Esophagus squamous epithelium (tissue), 5 donors: Measurements from ENCODE around the gene GAMT. TPM values are rescaled to one million over a fixed set of nuclear protein-coding genes. Genes with fewer than 3 reads are reported as not detected.

Source experiments
- DNase-seq: peaks from one replicate; lab custom pipeline; 2025; lab: John Stamatoyannopoulos, UW
- H3K27ac ChIP-seq, 4 donors: fragments of 200-600 bp; sonication (generic); one replicate each; pipeline ENCODE4 v1.5.1; 2016 to 2019; ENCODE audit warnings: mild to moderate bottlenecking in 1 of 4
- H3K27me3 ChIP-seq, 4 donors: fragments of 200-600 bp; sonication (generic); 1 replicate in 3 of 4; 2 replicates in 1 of 4; pipeline versions ENCODE4 v1.5.1 to v1.6.0; 2017 to 2021; ENCODE audit warnings: antibody characterized with exemption in 1 of 4
- H3K36me3 ChIP-seq, 3 donors: fragments of 200-600 bp; sonication (generic); one replicate each; pipeline ENCODE4 v1.5.1; 2016 to 2019
- H3K4me1 ChIP-seq, 3 donors: fragments of 200-600 bp; sonication (generic); one replicate each; pipeline ENCODE4 v1.5.1; 2017 to 2019
- H3K4me3 ChIP-seq, 4 donors: fragments of 200-600 bp; sonication (generic); 1 replicate in 3 of 4; 2 replicates in 1 of 4; pipeline ENCODE4 v1.5.1; 2016 to 2019; ENCODE audit warnings: mild to moderate bottlenecking in 2 of 4, moderate library complexity in 1 of 4
- H3K9me3 ChIP-seq, 3 donors: fragments of 200-600 bp; sonication (generic); one replicate each; pipeline ENCODE4 v1.5.1; 2016 to 2019
- POLR2A ChIP-seq, 4 donors: fragments of 450-650 bp; IDR thresholded peaks; one replicate each; pipeline ENCODE4 v1.6.1; 2017; ENCODE audit warnings: antibody characterized with exemption in 4 of 4, mild to moderate bottlenecking in 4 of 4, moderate library complexity in 3 of 4
- WGBS, 2 donors: methylation state at CpG; one replicate each; pipeline ENCODE4 v1.1.5; 2018; 5-methylcytosine and 5-hydroxymethylcytosine counted together
- intact Hi-C: fragments of 100-400 bp; cut with DNase I; formaldehyde crosslinking; loops from one replicate; pipeline ENCODE4 v1.15.0; 2022
- total RNA-seq, 4 donors: library from RNA; depleted of rRNA; stranded (reverse); fragments of >200 nt; gene quantifications; one replicate each; pipeline ENCODE4 v1.1.0, GENCODE V29; 2016
- TF ChIP-seq, protein P1 (sequence below), 6 experiments: fragments of 450-650 bp in 4 of 6; fragments of 200-600 bp in 2 of 6; sonication (generic) in 2 of 6; IDR thresholded peaks; one replicate each; pipeline ENCODE4 v1.5.1; 2016 to 2019; ENCODE audit warnings: antibody characterized with exemption in 6 of 6, mild to moderate bottlenecking in 4 of 6, moderate library complexity in 4 of 6
- donor health status: DM: yes; HTN: yes; CAD: no.

GAMT gene
- total RNA-seq, 4 donors from 2014 or later = 2.4 to 40.0 (median 13.1) TPM

DNA sequence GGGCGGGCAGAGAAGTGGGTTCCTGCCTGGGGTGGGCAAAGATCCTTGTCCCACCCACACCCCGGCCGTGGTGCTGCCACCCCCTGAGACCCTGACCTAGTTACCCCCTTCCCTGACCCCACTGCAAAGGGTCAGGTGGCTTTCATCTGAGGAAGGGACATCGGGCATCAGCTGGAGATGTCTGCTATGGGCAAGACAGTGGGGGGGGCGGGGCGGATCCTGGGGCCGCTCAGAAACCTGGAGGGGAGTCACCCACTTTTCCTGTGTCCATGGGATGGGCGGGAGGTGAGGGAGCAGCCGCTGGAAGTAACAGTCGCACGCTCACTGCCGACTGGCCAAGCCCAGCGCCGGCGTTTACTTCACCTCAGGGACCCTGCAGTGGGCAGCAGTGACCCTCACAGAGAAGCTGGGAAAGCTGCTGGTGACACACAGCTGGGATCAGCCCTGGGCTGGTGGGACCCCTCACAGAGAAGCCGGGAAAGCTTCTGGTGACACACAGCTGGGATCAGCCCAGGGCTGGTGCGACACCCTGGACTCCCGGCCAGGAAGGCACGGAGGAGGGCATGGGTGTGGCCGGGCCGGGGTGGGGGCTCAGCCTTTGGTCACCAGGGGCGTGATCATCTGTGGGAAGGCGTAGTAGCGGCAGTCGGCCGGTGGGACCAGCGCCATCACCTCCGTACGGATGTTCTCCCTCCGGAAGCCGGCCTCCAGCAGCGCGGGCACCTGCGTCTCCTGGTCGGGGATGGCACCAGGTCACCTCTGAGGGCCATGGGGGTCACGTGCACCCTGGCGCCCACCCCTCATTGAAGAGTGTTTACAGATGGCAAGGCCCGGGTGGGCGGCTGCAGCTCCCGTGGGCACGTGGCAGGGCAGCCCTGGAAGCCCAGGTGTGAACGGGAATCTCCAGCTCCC is 4.3 kb downstream of the GAMT start:
- Histone ChIP-seq H3K27ac (no peak overlapping the region), H3K36me3 (peaks cover 0 to 23% (median 17%) of the 10 kb centered on the region in 3 donors), H3K27me3 (peaks cover 0 to 5% (median 0%) of the 10 kb centered on the region in 4 donors), H3K4me3 (no peak overlapping the region), H3K4me1 (peaks cover 46 to 68% (median 50%) of the 10 kb centered on the region in 3 donors), H3K9me3 (no peaks in the 10 kb centered on the region)
- intact Hi-C loops = no loop called here
- TF ChIP-seq, protein P1, sequence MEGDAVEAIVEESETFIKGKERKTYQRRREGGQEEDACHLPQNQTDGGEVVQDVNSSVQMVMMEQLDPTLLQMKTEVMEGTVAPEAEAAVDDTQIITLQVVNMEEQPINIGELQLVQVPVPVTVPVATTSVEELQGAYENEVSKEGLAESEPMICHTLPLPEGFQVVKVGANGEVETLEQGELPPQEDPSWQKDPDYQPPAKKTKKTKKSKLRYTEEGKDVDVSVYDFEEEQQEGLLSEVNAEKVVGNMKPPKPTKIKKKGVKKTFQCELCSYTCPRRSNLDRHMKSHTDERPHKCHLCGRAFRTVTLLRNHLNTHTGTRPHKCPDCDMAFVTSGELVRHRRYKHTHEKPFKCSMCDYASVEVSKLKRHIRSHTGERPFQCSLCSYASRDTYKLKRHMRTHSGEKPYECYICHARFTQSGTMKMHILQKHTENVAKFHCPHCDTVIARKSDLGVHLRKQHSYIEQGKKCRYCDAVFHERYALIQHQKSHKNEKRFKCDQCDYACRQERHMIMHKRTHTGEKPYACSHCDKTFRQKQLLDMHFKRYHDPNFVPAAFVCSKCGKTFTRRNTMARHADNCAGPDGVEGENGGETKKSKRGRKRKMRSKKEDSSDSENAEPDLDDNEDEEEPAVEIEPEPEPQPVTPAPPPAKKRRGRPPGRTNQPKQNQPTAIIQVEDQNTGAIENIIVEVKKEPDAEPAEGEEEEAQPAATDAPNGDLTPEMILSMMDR (IDR thresholded peaks at IDR 0.05) = no peak
- TF ChIP-seq POLR2A (IDR thresholded peaks at IDR 0.05) = no peak
- WGBS, 2 donors = 0 to 81% methylated on average over 2 to 15 of the region's 42 CpGs
- DNase-seq = no peak

DNA sequence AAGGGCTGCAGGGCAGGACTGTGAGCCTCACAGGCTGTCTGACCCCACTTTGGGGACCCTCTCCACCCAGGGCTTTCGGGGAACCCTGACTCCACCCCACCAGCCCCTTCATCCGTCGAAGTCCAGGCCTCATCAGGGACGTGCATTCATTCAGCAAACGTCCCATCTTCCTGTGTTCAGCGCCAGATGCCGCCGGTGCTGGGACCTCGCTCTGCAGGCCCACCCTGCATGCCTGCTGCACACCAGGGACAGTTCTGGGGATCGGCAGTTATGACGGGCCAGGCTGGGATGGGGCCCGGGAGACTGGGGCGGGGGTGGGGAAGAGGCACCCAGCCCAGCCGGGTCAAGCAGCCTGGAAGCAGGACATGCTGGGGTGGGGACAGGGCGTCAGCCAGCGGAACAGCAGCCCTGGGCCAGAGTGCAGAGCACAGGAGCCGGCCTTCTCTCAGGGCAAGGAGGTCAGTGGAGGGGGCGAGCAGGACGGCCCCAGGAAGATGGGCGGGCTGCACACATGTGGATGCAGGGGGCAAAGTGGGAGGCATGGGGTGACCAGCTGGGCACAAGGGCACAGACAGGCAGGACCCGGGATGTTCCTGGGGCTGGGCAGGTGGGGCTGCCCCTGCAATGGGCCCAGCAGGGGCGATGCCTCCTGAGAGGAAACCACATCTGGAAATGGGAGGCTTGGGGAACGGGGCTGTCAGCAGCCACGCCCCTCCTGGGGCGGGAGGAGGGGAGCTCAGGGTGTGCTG is 5.1 kb downstream of the GAMT start:
- 30 to 47% methylated on average over 5 of the region's 25 CpGs for WGBS, 2 donors
- no peak overlapping the region for H3K4me3 ChIP-seq
- H3K9me3 ChIP-seq = no peaks in the 10 kb centered on the region
- H3K27ac ChIP-seq = no peak overlapping the region
- intact Hi-C loops = no loop called here
- peaks cover 0 to 31% (median 17%) of the 10 kb centered on the region in 3 donors for H3K36me3 ChIP-seq
- H3K4me1 ChIP-seq = peaks cover 42 to 60% (median 43%) of the 10 kb centered on the region in 3 donors
- TF ChIP-seq, protein P1 (IDR thresholded peaks at IDR 0.05) = no peak
- no peak for TF ChIP-seq POLR2A (IDR thresholded peaks at IDR 0.05)
- no peak for DNase-seq
- peaks cover 0 to under 1% (median 0%) of the 10 kb centered on the region in 4 donors for H3K27me3 ChIP-seq

DNA sequence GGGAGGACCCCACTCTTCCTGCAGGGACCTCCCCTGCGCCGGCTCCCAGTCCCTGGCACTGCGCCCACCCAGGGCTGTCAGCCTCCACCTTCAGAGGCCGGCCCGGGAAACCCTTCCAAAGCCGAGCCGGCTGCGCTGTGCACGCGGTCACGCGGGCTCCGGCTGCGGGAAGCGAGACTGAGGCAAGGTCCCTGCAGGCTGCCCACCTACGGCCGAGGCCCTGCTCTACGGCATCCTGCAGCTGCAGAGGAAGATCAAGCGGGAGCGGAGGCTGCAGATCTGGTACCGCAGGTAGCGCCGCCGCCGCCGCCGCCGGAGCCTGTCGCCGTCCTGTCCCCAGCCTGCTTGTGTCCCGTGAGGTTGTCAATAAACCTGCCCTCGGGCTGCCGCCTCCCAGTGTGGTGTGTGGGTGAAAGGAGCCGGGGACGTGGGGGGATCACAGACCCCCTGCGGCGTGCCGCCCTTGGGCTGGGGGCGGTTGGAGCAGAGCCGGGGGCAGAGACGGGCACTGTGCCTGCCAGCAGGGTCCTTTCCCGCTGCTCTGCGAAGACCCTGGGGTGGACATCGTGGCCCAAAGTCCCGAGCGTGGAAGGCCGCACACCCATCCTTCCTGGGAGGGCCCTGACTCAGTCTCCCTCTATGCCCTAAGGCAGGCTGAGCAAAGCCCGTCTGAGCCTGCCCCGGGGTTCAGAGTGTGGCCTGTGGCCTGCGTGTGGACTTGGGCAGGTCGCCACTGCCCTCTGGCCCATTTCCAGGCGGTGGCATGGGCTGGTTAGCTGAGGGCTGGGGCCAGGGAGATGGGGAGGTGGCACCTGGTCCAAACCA is 5.9 kb downstream of the GAMT start:
- WGBS, 2 donors = 32 to 58% methylated on average over 5 of the region's 52 CpGs
- intact Hi-C loops = no loop called here
- DNase-seq = no peak
- no peak for TF ChIP-seq POLR2A (IDR thresholded peaks at IDR 0.05)
- TF ChIP-seq, protein P1 (IDR thresholded peaks at IDR 0.05) = no peak
- H3K4me3 ChIP-seq = peak overlapping the region in 2 of 4 donors; percentile 2 to 9
- H3K9me3 ChIP-seq = no peaks in the 10 kb centered on the region
- H3K27me3 ChIP-seq = no peaks in the 10 kb centered on the region
- peaks cover 34 to 52% (median 36%) of the 10 kb centered on the region in 3 donors for H3K4me1 ChIP-seq
- peak overlapping the region in 1 of 4 donors; percentile 46 for H3K27ac ChIP-seq
- peaks cover 0 to 39% (median 25%) of the 10 kb centered on the region in 3 donors for H3K36me3 ChIP-seq

DNA sequence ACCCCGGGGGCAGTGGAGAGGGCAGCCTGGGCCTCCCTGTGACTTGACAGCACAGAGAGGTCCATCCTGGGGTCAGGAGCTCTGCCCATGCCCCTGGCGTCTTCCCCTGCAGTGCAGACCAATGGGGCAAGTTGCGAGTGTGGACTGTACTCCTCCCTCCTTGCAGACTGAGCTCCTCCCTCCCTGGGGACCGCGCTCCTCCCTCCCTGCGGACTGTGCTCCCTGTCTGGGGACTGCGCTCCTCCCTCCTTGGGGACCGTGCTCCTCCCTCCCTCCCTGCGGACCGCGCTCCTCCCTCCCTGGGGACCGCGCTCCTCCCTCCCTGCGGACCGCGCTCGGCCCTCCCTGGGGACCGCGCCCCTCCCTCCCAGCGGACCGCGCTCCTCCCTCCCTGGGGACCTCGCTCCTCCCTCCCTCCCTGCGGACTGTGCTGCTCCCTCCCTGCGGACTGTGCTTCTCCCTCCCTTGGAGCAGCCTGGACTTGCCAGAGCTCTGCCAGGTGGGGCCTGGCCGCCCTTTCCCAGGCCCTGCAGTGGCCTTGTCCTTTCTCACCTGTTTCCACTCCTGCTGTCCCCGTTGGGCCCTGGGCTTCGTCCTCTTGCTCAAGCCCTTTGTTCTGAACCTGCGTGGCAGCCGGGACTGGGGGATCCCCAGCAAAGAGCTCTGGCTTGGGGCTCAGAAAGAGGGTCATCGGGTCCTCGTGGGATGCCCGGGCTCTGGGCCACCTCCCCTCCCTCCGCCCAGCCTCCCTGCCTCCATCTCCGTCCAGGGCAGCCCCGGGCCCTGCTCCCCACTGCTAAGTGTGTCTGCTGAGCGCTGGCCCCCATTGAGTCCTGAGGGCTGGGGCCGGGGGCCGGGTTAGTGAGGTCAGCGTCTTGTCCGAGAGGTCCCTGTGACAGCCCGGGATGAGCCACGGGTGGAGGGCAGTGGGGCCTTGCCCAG is 6.8 kb downstream of the GAMT start:
- no peak for TF ChIP-seq POLR2A (IDR thresholded peaks at IDR 0.05)
- TF ChIP-seq, protein P1 (IDR thresholded peaks at IDR 0.05) = no peak
- Histone ChIP-seq H3K9me3 (no peaks in the 10 kb centered on the region), H3K4me1 (peaks cover 28 to 43% (median 31%) of the 10 kb centered on the region in 3 donors), H3K4me3 (peak overlapping the region in 3 of 4 donors; percentile 2 to 9 (median 7)), H3K27ac (peak overlapping the region; percentile 15 to 51 (median 34)), H3K36me3 (peaks cover under 1 to 48% (median 25%) of the 10 kb centered on the region in 3 donors), H3K27me3 (no peaks in the 10 kb centered on the region)
- no peak for DNase-seq
- WGBS, 2 donors = 37 to 59% methylated on average over 14 to 16 of the region's 43 CpGs
- intact Hi-C loops = no loop called here
